ENCODE data around the gene FBXW5. TPM values are rescaled to one million over a fixed set of nuclear protein-coding genes. Genes with fewer than 3 reads are reported as not detected.

FBXW5 gene
- total RNA-seq, 1 experiment from 2014 or later: 72.6 TPM

GRCh38 chr9:136939996-136940525 is 4.5 kb downstream of the FBXW5 start:
- H3K4me1 ChIP-seq (ENCODE audit: control insufficient read depth, insufficient read depth, low read length): peaks cover 3% of the 10 kb centered on the region
- no peak overlapping the region for H3K27ac ChIP-seq (ENCODE audit: low read length)
- in situ Hi-C loops (cut with HindIII; ENCODE audit: low pct_unique_long_range_greater_than_20kb, low sequenced_read_pairs): no loop called here
- no peaks in the 10 kb centered on the region for H3K9me3 ChIP-seq (ENCODE audit: control insufficient read depth, insufficient read depth, low read depth, low read length)
- intact Hi-C loops (cut with micrococcal nuclease; ENCODE audit: unreplicated experiment): loop anchor here (10.0 kb wide), 1 partner anchor 95 kb away; the partner anchor contains the start of gene FUT7
- CTCF ChIA-PET: no interaction called here
- H3K27me3 ChIP-seq (ENCODE audit: control insufficient read depth, insufficient read depth, low read length): no peaks in the 10 kb centered on the region
- ATAC-seq (no peak), DNase-seq (ENCODE audit: low read depth, low spot score) (no peak)
- H3K4me3 ChIP-seq (ENCODE audit: low read depth in 2 of 2, low read length in 2 of 2): no peak overlapping the region
- BruUV-seq (replicated peaks): no TSS peak
- POLR2A ChIA-PET: no interaction called here
- TF ChIP-seq SIN3A (IDR thresholded peaks at IDR 0.05; ENCODE audit: borderline replicate concordance, insufficient read depth, low read depth, low read length) (no peak), CTCF (IDR thresholded peaks at IDR 0.05) (no peak), POLR2AphosphoS5 (IDR thresholded peaks at IDR 0.05; ENCODE audit: low read depth, low read length) (0 out of 2 replicates have a peak, but pooled peaks have one; percentile 16), TCF7L2 (IDR thresholded peaks at IDR 0.05; ENCODE audit: low read depth, low read length) (no peak), REST (IDR thresholded peaks at IDR 0.05; ENCODE audit: insufficient read depth in 1 of 2, low read depth in 2 of 2, low read length in 1 of 2) (no peak)
- H3K36me3 ChIP-seq (ENCODE audit: control insufficient read depth, insufficient read depth, low read length): peaks cover 7% of the 10 kb centered on the region; the same call in 1 of the 2 replicates

GRCh38 chr9:136939431-136939995 is 5.0 kb downstream of the FBXW5 start:
- TF ChIP-seq POLR2AphosphoS5 (IDR thresholded peaks at IDR 0.05; ENCODE audit: low read depth, low read length) (no peak), CTCF (IDR thresholded peaks at IDR 0.05) (no peak), TCF7L2 (IDR thresholded peaks at IDR 0.05; ENCODE audit: low read depth, low read length) (no peak), REST (IDR thresholded peaks at IDR 0.05; ENCODE audit: insufficient read depth in 1 of 2, low read depth in 2 of 2, low read length in 1 of 2) (no peak), SIN3A (IDR thresholded peaks at IDR 0.05; ENCODE audit: borderline replicate concordance, insufficient read depth, low read depth, low read length) (no peak)
- intact Hi-C loops (cut with micrococcal nuclease; ENCODE audit: unreplicated experiment) (no loop called here), in situ Hi-C loops (cut with HindIII; ENCODE audit: low pct_unique_long_range_greater_than_20kb, low sequenced_read_pairs) (no loop called here)
- no peak for DNase-seq (ENCODE audit: low read depth, low spot score)
- Histone ChIP-seq H3K9me3 (ENCODE audit: control insufficient read depth, insufficient read depth, low read depth, low read length) (no peaks in the 10 kb centered on the region), H3K4me1 (ENCODE audit: control insufficient read depth, insufficient read depth, low read length) (no peaks in the 10 kb centered on the region; the same call in 1 of the 2 replicates), H3K27me3 (ENCODE audit: control insufficient read depth, insufficient read depth, low read length) (no peaks in the 10 kb centered on the region), H3K4me3 (ENCODE audit: low read depth in 2 of 2, low read length in 2 of 2) (no peak overlapping the region), H3K27ac (ENCODE audit: low read length) (no peak overlapping the region), H3K36me3 (ENCODE audit: control insufficient read depth, insufficient read depth, low read length) (peaks cover 7% of the 10 kb centered on the region)
- CTCF ChIA-PET: interaction anchor here (0.9 kb wide), 1 partner anchor 97 kb away, joined by 8 read pairs; no protein-coding TSS in a partner anchor
- ATAC-seq: no peak
- no TSS peak for BruUV-seq (replicated peaks)
- POLR2A ChIA-PET: no interaction called here
